Vagina (tissue), 2 donors: ENCODE data around the gene ZNF410. TPM values are rescaled to one million over a fixed set of nuclear protein-coding genes. Genes with fewer than 3 reads are reported as not detected.
"Not testable (repeated sequence)": the region's sequence is repeated elsewhere in the genome, so short reads cannot be mapped to it uniquely, and the experiment has no call there.

Experiments used
- DNase-seq, 2 donors: peaks; one replicate each; pipeline ENCODE4 v3.0.0-alpha.2; 2017; ENCODE audit errors: extremely low spot score in 2 of 2
- H3K27ac ChIP-seq: fragments of 200-600 bp; sonication (generic); one replicate; pipeline ENCODE4 v1.5.1; 2019
- H3K27me3 ChIP-seq: fragments of 200-600 bp; sonication (generic); one replicate; pipeline ENCODE4 v1.5.1; 2019
- H3K36me3 ChIP-seq, 2 donors: fragments of 200-600 bp; sonication (generic); one replicate each; pipeline ENCODE4 v1.5.1; 2017 to 2019
- H3K4me1 ChIP-seq: fragments of 200-600 bp; sonication (generic); one replicate; pipeline ENCODE4 v1.5.1; 2019
- H3K4me3 ChIP-seq, 2 donors: fragments of 200-600 bp; sonication (generic); 1 replicate in 1 of 2; 2 replicates in 1 of 2; pipeline ENCODE4 v1.5.1; 2016 to 2019
- H3K9me3 ChIP-seq: fragments of 200-600 bp; sonication (generic); one replicate; pipeline ENCODE4 v1.5.1; 2019
- POLR2A ChIP-seq, 2 donors: fragments of 450-650 bp; IDR thresholded peaks; one replicate each; pipeline ENCODE4 v1.6.1; 2017; ENCODE audit warnings: antibody characterized with exemption in 2 of 2, mild to moderate bottlenecking in 2 of 2, moderate library complexity in 2 of 2
- POLR2AphosphoS5 ChIP-seq, 2 donors: sonication (generic); formaldehyde crosslinking; IDR thresholded peaks; one replicate each; pipeline ENCODE4 v1.9.0; 2017; ENCODE audit warnings: antibody characterized with exemption in 2 of 2, mild to moderate bottlenecking in 2 of 2, low read depth in 1 of 2; ENCODE audit not compliant: insufficient read depth in 1 of 2
- intact Hi-C: fragments of 100-400 bp; cut with DNase I; formaldehyde crosslinking; loops from one replicate; pipeline ENCODE4 v1.15.1; 2023
- total RNA-seq: library from RNA; depleted of rRNA; stranded (reverse); fragments of >200 nt; gene quantifications from one replicate; pipeline ENCODE4 v1.2.3, GENCODE V29; 2016
- TF ChIP-seq, protein P1 (sequence below), 3 experiments: fragments of 450-650 bp in 2 of 3; fragments of 200-600 bp in 1 of 3; sonication (generic) in 1 of 3; IDR thresholded peaks; one replicate each; pipeline ENCODE4 v1.5.1; 2017 to 2019; ENCODE audit warnings: antibody characterized with exemption in 3 of 3, mild to moderate bottlenecking in 2 of 3, moderate library complexity in 2 of 3

ZNF410 gene
- total RNA-seq, 1 donor from 2014 or later = 36.6 TPM

DNA sequence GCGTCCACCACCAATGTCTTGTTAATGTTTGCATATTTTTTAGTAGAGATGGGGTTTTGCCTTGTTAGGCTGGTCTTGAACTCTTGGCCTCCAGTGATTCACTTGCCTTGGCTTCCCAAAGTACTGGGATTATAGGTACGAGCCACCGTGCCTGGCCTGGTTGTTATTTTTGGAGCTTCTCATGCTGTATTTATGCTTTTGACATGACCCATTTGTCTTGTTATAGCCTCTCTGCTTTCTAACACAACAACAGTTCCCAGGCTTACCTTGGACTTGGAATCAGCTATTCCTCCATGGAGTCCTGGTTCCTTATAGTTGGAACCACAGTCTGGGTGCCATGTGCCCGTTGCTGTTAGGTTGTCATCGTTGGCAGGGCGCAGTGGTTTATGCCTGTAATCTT is 29.7 kb downstream of the ZNF410 start:
- H3K27ac ChIP-seq = no peak overlapping the region
- intact Hi-C loops = no loop called here
- no peak for DNase-seq
- H3K4me3 ChIP-seq = no peak overlapping the region
- no peaks in the 10 kb centered on the region for H3K4me1 ChIP-seq
- no peak for TF ChIP-seq POLR2A (IDR thresholded peaks at IDR 0.05)
- TF ChIP-seq, protein P1, sequence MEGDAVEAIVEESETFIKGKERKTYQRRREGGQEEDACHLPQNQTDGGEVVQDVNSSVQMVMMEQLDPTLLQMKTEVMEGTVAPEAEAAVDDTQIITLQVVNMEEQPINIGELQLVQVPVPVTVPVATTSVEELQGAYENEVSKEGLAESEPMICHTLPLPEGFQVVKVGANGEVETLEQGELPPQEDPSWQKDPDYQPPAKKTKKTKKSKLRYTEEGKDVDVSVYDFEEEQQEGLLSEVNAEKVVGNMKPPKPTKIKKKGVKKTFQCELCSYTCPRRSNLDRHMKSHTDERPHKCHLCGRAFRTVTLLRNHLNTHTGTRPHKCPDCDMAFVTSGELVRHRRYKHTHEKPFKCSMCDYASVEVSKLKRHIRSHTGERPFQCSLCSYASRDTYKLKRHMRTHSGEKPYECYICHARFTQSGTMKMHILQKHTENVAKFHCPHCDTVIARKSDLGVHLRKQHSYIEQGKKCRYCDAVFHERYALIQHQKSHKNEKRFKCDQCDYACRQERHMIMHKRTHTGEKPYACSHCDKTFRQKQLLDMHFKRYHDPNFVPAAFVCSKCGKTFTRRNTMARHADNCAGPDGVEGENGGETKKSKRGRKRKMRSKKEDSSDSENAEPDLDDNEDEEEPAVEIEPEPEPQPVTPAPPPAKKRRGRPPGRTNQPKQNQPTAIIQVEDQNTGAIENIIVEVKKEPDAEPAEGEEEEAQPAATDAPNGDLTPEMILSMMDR (IDR thresholded peaks at IDR 0.05) = no peak
- TF ChIP-seq POLR2AphosphoS5 (IDR thresholded peaks at IDR 0.05; ENCODE audit: insufficient read depth in 1 of 2, low read depth in 1 of 2) = no peak
- H3K9me3 ChIP-seq = no peaks in the 10 kb centered on the region
- peaks cover 5 to 44% of the 10 kb centered on the region in 2 donors for H3K36me3 ChIP-seq
- no peaks in the 10 kb centered on the region for H3K27me3 ChIP-seq

DNA sequence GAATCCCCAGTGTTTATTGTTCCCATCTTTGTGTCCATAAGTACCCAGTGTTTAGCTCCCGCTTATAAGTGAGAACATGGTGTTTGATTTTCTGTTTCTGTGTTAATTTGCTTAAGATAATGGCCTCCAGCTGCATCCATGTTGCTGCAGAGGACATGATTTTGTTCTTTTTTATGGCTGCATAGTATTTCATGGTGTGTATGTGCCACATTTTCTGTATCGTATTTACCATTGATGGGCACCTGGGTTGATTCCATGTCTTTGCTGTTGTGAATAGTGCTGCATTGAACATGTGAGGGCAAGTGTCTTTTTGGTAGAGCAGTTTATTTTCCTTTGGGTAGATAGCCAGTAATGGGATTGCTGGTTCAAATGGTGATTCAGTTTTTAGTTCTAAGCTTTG is 32.8 kb downstream of the ZNF410 start:
- H3K9me3 ChIP-seq, intact Hi-C loops, H3K4me1 ChIP-seq, DNase-seq, H3K4me3 ChIP-seq, H3K27ac ChIP-seq, H3K27me3 ChIP-seq: not testable (repeated sequence)
- peaks cover 0 to 54% of the 10 kb centered on the region in 2 donors for H3K36me3 ChIP-seq

DNA sequence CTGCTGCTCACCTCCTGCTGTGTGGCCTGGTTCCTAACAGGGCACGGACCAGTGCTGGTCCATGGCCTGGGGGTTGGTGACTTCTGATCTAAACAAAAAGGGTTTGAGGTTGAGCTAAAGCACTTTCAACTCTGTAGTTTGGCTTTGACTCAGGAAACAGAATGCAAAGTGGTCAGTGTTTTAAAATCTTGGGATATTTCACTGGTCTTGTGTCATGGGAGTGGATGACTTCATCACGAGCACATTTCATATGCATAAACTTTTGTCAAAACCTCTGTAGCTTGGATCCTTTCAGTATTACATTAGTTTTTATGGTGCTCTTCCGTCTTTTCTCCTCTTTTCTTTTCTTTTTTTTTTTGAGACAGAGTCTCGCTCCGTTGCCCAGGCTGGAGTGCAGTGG is 37.7 kb downstream of the ZNF410 start:
- intact Hi-C loops = no loop called here
- Histone ChIP-seq H3K27ac (no peak overlapping the region), H3K4me3 (no peak overlapping the region), H3K36me3 (peaks cover 0 to 95% of the 10 kb centered on the region in 2 donors), H3K27me3 (no peaks in the 10 kb centered on the region), H3K4me1 (no peaks in the 10 kb centered on the region), H3K9me3 (no peaks in the 10 kb centered on the region)
- DNase-seq = no peak
- TF ChIP-seq POLR2AphosphoS5 (IDR thresholded peaks at IDR 0.05; ENCODE audit: insufficient read depth in 1 of 2, low read depth in 1 of 2) (no peak), POLR2A (IDR thresholded peaks at IDR 0.05) (no peak)
- TF ChIP-seq, protein P1 (IDR thresholded peaks at IDR 0.05) = no peak

DNA sequence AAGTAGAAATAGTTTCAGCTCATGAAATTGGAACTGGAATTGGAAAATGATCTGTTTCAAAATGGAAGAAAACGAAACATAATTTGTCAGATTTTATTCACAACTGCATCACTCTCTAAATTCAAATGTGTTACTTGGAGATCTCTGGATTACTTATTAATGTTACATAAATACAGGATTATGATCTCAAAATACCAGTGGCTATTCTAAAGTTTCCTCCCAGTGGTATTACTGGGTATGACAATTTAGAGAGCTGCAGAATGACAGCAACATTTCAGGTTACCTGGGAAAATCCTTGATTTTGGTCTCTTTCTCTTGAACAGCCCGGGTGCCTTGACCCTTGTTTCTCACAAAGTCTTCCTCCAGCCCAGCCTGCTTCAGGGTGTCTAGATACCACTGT is 49.0 kb downstream of the ZNF410 start:
- no peaks in the 10 kb centered on the region for H3K4me1 ChIP-seq
- H3K36me3 ChIP-seq = peaks cover 0 to 61% of the 10 kb centered on the region in 2 donors
- H3K27ac ChIP-seq = no peak overlapping the region
- H3K4me3 ChIP-seq = no peak overlapping the region
- H3K27me3 ChIP-seq = no peaks in the 10 kb centered on the region
- intact Hi-C loops = no loop called here
- no peak for DNase-seq
- no peaks in the 10 kb centered on the region for H3K9me3 ChIP-seq
- no peak for TF ChIP-seq POLR2AphosphoS5 (IDR thresholded peaks at IDR 0.05; ENCODE audit: insufficient read depth in 1 of 2, low read depth in 1 of 2)
- no peak for TF ChIP-seq POLR2A (IDR thresholded peaks at IDR 0.05)
- TF ChIP-seq, protein P1 (IDR thresholded peaks at IDR 0.05) = no peak

DNA sequence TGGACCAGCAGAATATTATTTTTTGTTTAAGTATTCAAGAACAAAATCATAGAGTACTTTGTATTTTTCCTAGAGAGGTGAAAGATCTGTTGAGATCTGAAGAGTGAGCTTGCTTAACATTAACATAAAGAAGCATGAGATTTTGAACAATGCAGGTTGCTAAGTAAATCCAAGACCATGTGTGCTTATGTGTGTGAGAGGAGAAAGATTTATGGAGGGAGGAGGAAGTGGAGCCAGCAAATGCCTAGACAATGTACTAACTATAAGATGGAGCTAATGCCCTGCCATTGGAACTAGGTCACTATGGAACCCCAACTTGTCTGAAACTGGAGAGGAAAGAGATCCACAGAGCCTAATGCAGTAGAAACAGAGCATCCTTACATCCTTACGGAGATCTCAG is 49.9 kb downstream of the ZNF410 start:
- intact Hi-C loops = no loop called here
- Histone ChIP-seq H3K4me1 (no peaks in the 10 kb centered on the region), H3K4me3 (no peak overlapping the region), H3K36me3 (peaks cover 0 to 58% of the 10 kb centered on the region in 2 donors), H3K9me3 (no peaks in the 10 kb centered on the region), H3K27ac (no peak overlapping the region), H3K27me3 (no peaks in the 10 kb centered on the region)
- TF ChIP-seq, protein P1 (IDR thresholded peaks at IDR 0.05) = no peak
- TF ChIP-seq POLR2AphosphoS5 (IDR thresholded peaks at IDR 0.05; ENCODE audit: insufficient read depth in 1 of 2, low read depth in 1 of 2) = no peak
- no peak for TF ChIP-seq POLR2A (IDR thresholded peaks at IDR 0.05)
- DNase-seq = no peak

DNA sequence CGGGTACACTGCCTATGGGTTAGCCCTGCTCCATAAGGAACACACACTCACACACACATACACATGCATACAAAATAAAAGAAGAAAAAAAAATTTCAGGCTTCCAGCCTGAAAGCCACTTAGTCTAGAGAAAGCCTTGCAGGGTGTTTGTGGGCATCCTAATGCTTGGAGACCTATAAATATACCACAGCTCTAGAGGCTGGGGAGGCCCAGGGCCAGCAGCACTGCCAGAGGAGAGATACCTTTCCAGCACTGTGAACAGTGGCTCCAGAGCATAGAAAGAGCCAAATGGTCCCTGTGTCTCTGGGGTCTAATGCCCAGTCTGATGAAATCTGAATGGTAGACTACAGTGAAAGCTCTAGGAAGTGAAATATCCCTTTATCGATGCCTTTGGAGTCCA is 50.4 kb downstream of the ZNF410 start:
- TF ChIP-seq, protein P1 (IDR thresholded peaks at IDR 0.05) = no peak
- no peak for TF ChIP-seq POLR2AphosphoS5 (IDR thresholded peaks at IDR 0.05; ENCODE audit: insufficient read depth in 1 of 2, low read depth in 1 of 2)
- TF ChIP-seq POLR2A (IDR thresholded peaks at IDR 0.05) = no peak
- intact Hi-C loops = no loop called here
- no peaks in the 10 kb centered on the region for H3K27me3 ChIP-seq
- DNase-seq = no peak
- H3K4me1 ChIP-seq = no peaks in the 10 kb centered on the region
- no peaks in the 10 kb centered on the region for H3K9me3 ChIP-seq
- no peak overlapping the region for H3K4me3 ChIP-seq
- H3K36me3 ChIP-seq = peaks cover 0 to 53% of the 10 kb centered on the region in 2 donors
- H3K27ac ChIP-seq = no peak overlapping the region
